ENCODE measurements around the gene MAP2K4.
"Not testable (repeated sequence)": the region's sequence is repeated elsewhere in the genome, so short reads cannot be mapped to it uniquely, and the experiment has no call there.

The MAP2K4 gene

DNA sequence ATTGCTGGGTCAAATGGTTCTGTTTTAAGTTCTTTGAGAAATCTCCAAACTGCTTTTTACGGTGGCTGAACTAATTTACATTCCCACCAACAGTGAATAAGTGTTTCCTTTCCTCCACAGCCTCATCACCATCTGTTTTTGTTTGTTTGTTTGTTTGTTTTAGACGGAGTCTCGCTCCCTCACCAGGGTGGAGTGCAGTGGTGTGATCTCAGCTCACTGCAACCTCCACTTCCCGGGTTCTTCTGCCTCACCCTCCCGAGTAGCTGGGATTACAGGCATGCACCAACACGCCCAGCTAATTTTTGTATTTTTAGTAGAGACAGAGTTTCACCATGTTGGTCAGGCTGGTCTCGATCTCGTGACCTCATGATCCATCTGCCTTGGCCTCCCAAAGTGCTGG is 141.5 kb downstream of the MAP2K4 start:
- not testable (repeated sequence) for DNase-seq (ENCODE audit: low spot score)

DNA sequence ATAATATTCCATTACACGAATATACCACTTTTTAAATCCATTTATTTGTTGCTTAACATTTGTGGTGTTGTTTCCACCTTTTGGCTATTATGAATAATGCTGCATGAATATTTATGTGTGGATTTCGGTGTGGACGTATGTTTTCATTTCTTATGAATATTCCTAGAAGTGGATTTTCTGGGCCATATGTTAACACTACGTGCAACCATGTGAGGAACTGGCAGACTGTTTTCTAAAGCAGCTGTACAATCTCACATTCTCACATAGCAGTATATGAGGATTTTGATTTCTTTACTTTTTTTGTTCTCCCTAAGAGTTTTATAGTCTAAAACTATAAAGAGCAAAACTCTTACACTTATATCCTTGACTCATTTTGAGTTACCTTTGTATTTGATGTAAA is 143.4 kb downstream of the MAP2K4 start:
- DNase-seq (ENCODE audit: low spot score): no peak

DNA sequence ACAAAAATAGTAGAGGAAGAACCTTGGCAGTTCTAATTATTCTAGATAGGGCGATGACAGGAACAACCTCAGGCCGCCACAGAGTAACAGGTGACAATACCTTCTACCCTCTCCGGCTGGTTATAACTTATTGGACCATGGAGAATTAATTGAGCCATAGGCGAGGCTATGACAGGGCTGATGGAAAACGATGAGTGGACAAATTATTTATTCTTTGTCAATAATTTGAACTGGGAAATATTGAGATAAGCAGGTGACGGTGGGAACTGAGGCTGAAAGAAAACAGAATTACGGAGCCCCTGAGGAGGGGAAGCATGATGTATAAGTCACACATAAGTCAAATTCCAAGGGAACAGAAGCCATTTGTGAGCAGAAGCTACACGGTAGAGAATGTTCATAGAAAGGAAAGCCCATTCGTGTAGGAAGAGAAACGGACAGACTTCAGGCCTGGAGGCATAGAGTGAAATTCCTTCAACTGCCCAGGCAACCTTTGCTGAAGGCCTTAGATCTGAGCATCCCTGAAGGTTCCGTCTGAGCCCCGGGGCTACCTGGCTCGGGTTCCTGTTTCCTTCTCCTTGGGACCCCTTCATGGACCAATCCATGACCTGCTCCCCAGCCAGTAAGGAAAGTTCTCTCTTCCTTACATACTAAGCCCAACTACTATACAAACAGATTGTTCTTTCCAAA is 158.1 kb downstream of the MAP2K4 start:
- no peak for DNase-seq (ENCODE audit: low spot score)

DNA sequence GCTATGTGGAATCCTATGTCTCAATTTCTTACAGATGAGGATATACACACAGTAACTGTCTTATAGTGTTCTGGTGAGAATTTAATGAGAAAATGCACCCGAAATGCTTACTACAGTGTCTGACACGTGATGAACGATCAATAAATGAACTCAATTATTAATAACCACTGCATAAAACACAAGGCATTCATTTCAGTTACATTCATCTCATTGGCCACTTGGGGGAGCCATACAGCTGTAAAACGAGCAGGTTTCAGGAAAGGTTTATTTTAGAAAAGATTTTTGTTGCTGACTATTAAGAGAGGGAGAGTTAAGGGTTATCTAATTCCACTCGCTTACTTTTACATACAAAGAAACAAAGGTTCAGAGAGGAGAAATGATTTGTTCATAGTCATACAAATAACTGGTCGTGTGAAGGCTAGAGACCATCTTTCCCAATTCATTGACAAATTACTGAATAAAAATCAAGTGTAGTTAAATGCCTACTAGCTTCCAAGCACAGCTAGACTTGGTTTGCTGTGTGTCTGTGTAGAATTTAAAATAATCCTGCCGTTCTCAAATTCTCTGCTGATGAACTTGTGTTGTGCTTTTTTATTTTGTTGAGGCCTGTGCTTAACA is 160.1 kb downstream of the MAP2K4 start:
- peak; percentile 58 for DNase-seq (ENCODE audit: low spot score)

DNA sequence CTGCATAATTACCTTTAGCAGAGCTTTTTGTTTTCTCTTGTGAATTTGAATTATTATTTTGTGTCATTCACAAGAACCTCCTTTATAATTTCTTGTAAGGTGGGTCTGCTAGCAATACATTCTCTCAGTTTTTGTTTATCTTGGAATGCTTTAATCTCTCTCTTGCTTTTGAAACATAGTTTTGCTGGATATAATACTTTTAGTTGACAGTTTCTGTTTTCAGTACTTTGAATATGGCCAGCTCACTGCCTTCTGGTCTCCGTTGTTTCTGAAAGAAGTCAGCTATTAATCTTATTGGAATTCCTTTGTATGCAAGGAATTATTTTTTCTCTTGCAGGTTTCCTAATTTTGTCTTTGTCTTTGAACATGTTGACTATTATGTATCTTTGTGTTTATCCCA is 167.0 kb downstream of the MAP2K4 start:
- no peak for DNase-seq (ENCODE audit: low spot score)

DNA sequence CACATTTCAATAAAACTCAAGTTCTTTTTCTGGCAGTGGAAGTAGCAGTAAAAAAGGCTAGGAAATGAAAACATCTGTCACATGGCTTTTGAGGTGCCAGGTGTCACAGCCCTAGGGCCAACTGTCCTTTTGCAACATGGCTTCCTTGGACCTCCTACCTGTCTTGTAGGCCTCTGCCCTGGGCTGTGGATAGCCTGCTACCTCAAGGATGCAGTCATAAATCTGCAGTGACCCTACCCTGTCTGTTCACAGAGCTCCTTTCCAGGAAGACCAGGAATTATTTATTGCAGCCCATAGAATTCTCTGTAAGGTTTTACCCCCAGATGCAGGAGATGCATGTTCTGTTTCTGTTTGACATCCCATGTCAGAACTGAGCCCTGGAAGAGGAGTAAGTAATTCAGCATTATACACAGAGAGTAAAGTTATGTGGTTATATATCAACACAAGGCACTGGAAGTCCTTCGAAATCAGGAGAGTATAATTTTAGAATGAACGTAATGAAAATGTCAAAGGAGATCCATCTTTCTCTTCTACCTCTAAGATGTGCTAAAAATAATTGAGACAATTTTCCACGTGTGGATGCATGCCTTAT is 172.6 kb downstream of the MAP2K4 start:
- DNase-seq (ENCODE audit: low spot score): no peak

All from RKO (cell line).